Neutrophil (primary cell): ENCODE results near the gene GDF11.
A peak's percentile ranks its signal among the peaks of the same experiment; 100 is the strongest.

Experiments used
- H3K27ac ChIP-seq: fragments of 200-600 bp; sonication (generic); 2 replicates; pipeline ENCODE4 v1.5.1; 2016; ENCODE audit warnings: mild to moderate bottlenecking, moderate library complexity
- H3K27me3 ChIP-seq: fragments of 200-600 bp; sonication (generic); 2 replicates; pipeline ENCODE4 v1.6.0; 2016; ENCODE audit warnings: mild to moderate bottlenecking
- H3K36me3 ChIP-seq: fragments of 200-600 bp; sonication (generic); 2 replicates; pipeline ENCODE4 v1.5.1; 2017
- H3K4me1 ChIP-seq, 2 experiments: fragments of 200-600 bp in 1 of 2; sonication (generic) in 1 of 2; 1 replicate in 1 of 2; 2 replicates in 1 of 2; pipeline versions ENCODE4 v1.5.1 to v1.6.1; 2013 to 2016; ENCODE audit warnings: low read depth in 1 of 2, low read length in 1 of 2, mild to moderate bottlenecking in 1 of 2, moderate library complexity in 1 of 2; ENCODE audit not compliant: control insufficient read depth in 1 of 2, insufficient read depth in 1 of 2
- H3K4me3 ChIP-seq, 2 experiments: fragments of 200-600 bp in 1 of 2; sonication (generic) in 1 of 2; 1 replicate in 1 of 2; 2 replicates in 1 of 2; pipeline ENCODE4 v1.5.1; 2013 to 2016; ENCODE audit warnings: low read depth in 1 of 2, low read length in 1 of 2, mild to moderate bottlenecking in 1 of 2, moderate library complexity in 1 of 2
- H3K9me3 ChIP-seq: fragments of 200-600 bp; sonication (generic); 2 replicates; pipeline ENCODE4 v1.5.1; 2016
- CTCF ChIP-seq: fragments of 200-600 bp; sonication (generic); IDR thresholded peaks from 2 replicates; pipeline ENCODE4 v1.5.1; 2016; ENCODE audit warnings: antibody characterized with exemption

GDF11 gene

DNA sequence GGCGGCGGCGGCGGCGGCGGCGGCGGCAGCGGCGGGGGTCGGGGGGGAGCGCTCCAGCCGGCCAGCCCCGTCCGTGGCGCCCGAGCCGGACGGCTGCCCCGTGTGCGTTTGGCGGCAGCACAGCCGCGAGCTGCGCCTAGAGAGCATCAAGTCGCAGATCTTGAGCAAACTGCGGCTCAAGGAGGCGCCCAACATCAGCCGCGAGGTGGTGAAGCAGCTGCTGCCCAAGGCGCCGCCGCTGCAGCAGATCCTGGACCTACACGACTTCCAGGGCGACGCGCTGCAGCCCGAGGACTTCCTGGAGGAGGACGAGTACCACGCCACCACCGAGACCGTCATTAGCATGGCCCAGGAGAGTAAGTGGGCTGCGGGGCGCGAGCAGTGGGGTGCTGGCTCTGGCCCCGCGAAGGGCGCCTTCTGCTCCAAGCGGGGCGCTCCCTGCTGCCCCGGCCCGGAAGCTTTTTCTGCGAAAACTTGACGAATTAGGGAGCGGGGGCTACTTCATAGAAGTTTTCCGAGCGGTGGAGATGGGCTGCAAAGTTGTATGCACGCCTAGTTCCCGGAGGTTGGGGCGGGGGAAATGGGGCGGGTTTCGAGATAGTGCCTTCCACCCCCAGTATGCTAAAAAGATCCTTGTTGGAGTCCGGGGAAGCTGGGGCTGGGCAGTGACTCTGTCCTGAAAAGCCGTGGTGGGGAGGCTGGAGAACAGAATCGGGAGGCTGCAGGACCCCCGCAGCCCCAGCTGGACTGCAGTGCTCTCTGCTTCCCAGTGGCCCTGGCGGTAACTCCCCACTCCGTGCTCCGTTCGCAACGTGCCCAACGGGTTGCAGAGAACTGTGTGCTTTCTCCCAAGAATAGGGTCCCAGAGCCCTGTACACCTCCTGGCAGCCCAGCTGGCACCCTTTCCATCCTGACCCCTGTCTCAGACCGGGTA, 751 bp downstream of the GDF11 start:
- H3K4me1 ChIP-seq, result peaks cover 15 to 17% of the 10 kb centered on the region in 2 experiments
- H3K27ac ChIP-seq, result no peak overlapping the region
- H3K4me3 ChIP-seq, result peak overlapping the region; percentile 43 to 54
- peaks cover 3% of the 10 kb centered on the region for H3K36me3 ChIP-seq
- TF ChIP-seq CTCF, result no peak
- peaks cover 63% of the 10 kb centered on the region for H3K27me3 ChIP-seq
- H3K9me3 ChIP-seq, result no peaks in the 10 kb centered on the region

DNA sequence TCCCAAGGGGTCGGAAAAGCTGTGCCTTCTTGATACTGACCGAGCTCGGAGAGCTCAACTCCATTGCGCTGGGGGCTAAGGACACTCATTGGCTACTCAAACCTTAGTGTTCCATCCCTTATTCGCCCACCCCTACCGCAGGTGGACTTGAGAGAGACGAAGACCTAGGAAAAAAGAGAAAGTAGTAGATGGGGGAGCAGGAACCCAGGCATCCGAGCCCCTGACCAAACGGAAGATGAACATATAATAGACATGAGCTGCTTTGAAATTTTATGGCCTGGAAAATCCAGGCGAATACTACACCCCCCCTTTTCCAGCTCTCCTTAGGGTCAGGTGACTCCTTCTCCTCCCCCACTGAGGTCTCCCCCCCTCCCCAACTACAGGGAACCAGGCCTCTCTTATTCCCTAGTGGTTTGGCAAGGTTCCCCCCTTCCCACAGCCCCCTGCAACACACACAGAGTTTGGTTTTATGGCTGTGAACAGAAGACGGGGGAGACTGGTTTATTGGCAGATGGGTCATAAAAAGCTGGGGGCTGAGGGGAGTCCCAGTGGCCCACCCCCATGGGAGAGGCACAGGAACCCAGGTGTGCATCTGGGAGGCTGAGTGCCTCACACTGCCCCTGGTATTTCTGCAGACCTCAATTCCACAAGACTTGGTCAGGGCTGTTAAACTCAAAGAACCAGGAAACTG, 1.6 kb downstream of the GDF11 start:
- Histone ChIP-seq H3K4me1 (peaks cover 14 to 15% of the 10 kb centered on the region in 2 experiments), H3K36me3 (peaks cover 6% of the 10 kb centered on the region), H3K27me3 (peaks cover 63% of the 10 kb centered on the region), H3K9me3 (no peaks in the 10 kb centered on the region), H3K27ac (no peak overlapping the region), H3K4me3 (peak overlapping the region in 1 of 2 experiments; percentile 54)
- no peak for TF ChIP-seq CTCF

- Histone ChIP-seq H3K4me1 (peaks cover 14 to 15% of the 10 kb centered on the region in 2 experiments), H3K9me3 (no peaks in the 10 kb centered on the region), H3K4me3 (no peak overlapping the region), H3K27me3 (peaks cover 63% of the 10 kb centered on the region), H3K27ac (no peak overlapping the region), H3K36me3 (peaks cover 7% of the 10 kb centered on the region)
- TF ChIP-seq CTCF, result no peak
Measured at GRCh38 chr12:55745361-55746173, 2.6 kb downstream of the GDF11 start.

GRCh38 chr12:55746174-55746912, 3.4 kb downstream of the GDF11 start:
- Histone ChIP-seq H3K4me3 (no peak overlapping the region), H3K36me3 (peaks cover 12% of the 10 kb centered on the region), H3K4me1 (peaks cover 14 to 15% of the 10 kb centered on the region in 2 experiments), H3K27ac (no peak overlapping the region), H3K9me3 (no peaks in the 10 kb centered on the region), H3K27me3 (peaks cover 57% of the 10 kb centered on the region)
- TF ChIP-seq CTCF, result no peak

GRCh38 chr12:55746913-55747231, 4.0 kb downstream of the GDF11 start:
- peaks cover 51% of the 10 kb centered on the region for H3K27me3 ChIP-seq
- peaks cover 18% of the 10 kb centered on the region for H3K36me3 ChIP-seq
- TF ChIP-seq CTCF, result no peak
- H3K27ac ChIP-seq, result no peak overlapping the region
- no peaks in the 10 kb centered on the region for H3K9me3 ChIP-seq
- peaks cover 14 to 15% of the 10 kb centered on the region in 2 experiments for H3K4me1 ChIP-seq
- no peak overlapping the region for H3K4me3 ChIP-seq
